GM19438 (cell line): ENCODE measurements around the gene ARHGAP22.
A peak's percentile ranks its signal among the peaks of the same experiment; 100 is the strongest.

Source experiments
- ATAC-seq: cut with Tn5 transposase; IDR thresholded peaks from one replicate; pipeline ENCODE4 v1.9.1; 2021; ENCODE audit warnings: low read depth; ENCODE audit not compliant: unreplicated experiment

Gene ARHGAP22

GRCh38 chr10:48608976-48609375 lies 4.1 kb upstream of the ARHGAP22 start:
- no peak for ATAC-seq

DNA sequence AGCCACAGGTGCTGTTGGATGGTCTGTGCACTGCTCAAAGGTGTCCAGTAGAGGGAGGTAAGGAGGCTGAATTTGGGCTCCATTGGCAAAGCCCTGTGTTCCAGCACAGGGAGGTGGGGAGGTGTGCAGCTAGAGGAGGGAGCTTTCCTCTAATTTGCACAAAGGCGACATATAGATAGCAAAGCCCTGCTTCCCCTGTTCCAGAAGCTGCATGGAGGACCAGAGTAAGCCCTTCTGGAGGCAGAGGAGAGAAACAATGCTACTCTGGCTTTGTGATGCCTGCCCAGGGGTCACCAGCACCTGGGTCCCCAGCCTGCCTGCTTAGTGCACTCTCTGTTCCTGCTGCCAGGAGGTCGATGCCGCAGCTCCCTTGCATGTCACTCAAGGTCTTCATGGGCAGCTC lies 3.4 kb upstream of the ARHGAP22 start:
- ATAC-seq = peak; percentile 57

DNA sequence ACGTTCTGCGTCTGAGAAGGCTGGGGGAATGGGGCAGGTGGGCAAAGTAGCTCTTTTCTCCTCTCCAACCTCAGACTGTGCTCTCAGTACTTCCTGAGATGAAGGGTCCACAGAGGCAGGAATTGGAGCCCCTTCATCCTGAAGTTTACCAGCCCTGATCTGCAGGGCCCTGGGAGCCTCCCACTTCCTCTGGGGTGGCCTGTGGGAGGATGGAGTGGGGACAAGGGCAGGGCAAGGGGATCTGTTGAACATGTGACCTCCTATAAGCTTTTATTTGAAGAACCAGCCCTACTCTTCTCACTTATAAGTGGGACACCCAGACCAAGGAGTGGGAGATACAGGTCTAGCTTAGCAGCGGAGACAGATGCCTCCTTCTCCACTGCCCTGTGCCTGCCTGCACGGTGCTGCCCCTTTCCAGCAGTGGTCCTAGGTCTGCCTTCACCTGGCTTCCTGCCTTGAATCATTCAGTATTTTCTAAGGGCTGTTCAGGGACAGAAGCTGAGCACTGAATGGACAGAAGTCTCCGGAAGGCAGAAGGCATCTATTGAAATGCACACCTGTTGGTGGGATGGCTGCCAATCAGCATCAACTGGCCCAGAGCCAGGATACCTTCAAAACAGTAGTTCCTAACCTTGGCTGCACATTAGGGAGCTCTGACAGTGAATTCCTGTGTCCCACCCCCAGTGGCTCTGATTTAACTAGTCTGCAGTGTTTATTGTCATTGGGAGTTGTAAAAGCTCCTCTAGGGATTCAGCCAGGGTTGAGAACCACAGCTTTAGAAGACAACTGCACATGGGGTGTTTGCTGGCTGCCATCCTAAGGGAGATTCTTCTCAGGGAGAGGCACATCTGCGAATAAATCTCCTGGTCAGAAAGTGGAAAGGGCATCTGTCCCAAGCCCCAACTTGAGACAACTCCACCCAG lies 2.7 kb upstream of the ARHGAP22 start:
- ATAC-seq = no peak

DNA sequence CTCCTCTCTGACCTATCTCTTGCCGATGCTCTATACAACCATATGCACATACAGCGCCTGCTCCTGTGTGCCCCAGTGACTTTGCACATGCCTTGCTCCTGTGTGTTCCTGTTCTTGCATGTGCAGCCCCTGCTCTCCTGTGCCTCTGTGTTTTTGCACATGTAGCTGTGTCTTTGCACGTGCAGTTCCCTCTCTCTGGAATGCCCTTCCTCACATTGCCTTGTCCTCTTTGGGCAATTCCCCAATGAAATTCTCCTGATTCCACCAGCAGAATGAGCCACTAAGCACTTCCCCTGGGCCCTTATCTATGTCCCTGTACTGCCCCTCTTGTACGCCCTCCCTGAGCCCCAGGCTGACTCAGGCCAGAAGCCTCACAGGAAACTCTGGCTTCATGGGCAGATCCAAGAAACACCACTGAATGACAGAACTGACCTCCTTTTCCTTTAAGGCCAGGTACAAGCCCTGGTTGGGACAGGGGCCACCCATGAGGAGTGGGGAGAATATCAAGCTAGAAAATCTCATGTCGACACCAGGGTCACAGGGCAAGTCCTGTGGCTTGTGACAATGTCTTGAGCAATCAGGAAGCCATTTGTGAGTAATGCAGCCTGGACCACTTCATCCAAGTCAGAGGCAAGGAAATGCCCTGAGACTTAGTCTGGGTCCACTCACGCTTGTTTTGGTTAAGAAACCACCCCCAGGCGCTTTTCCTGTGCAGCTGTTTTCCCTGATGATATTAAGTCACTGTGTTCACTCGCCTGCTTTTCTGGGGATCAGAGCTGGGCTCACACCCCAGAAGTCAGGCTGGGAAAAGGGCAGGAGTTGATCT lies 1.9 kb upstream of the ARHGAP22 start:
- ATAC-seq = no peak

DNA sequence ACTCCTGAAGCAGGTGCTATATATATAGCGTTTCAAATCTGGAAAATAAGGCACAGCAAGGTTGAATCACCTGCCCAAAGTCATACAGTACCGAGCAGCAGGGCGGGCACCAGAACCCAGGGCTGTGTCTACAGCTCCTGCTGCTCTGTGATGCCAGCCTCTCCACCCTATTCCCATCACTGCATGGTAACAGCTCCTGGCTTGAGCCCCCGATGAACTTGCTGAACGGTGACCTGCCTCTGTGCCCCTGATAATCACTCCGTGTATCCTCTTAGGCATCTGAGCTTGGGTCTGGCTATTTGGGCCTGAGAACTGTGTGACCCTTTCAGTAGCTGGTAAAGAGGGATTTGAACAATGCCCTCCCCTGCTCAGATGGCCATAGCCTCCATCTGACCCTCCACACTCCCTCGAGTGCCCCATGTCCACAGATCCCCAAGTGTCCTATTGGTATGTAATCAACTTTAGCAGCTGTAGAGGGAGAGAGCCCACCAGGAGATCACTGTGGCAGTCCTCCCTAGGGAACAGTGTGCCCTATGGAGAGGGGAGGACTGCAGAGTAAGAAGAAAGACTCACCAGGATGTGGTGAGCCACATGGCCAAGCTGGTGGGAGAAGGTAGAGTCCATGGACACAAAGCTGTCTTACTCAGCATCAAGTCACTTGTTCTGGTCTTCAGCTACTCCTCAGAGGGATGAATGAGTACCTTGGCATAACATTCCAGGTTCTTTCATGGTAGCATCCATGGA lies 1.1 kb upstream of the ARHGAP22 start:
- no peak for ATAC-seq

DNA sequence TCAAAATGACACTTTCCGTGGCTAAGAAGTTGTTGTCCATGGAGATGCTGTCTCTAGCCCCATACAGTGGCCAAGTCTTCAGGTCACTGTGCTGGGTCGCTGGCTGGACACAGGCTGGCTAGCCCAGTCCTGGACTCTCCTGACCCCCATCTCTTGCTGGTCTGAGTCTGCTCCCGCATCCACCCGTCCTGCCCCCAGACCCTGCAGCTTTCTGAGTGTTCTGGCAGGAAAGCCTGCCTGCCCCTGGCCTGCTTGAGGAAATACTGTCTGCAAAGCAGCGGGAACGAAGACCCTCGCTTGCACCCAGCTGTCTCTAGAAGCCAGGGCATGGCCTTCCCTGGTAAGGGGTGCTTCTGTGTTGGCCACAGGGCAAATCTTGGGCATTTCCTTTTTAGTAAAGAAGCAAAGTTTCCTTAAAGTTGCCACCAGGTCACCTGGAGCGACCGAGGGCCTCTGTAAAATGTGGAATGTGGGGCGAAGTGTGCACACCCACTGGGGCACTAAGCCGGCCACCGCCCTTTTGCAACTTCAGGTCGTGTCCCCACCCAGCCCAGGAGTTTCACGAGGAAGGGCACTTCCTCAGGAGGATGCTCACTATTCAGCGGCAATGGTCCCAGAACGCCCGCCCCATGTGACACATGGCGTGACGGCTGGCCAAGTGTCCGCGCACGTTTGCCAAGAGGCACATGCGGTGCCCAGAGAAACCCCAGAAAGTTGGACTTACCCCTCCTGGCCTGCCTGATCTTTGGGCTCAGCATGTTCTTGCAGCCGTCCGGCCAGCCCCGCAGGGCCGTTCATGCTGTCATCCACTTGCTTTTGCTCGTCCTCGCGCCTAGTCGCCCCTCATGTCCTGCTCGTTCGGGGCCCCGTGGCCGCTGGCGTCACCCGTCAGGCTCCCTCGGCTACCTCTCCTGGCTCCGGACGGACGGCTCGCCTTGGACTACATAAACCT lies 558 bp downstream of the ARHGAP22 start:
- ATAC-seq = no peak

GRCh38 chr10:48603421-48604038 lies 1.3 kb downstream of the ARHGAP22 start:
- ATAC-seq = no peak

DNA sequence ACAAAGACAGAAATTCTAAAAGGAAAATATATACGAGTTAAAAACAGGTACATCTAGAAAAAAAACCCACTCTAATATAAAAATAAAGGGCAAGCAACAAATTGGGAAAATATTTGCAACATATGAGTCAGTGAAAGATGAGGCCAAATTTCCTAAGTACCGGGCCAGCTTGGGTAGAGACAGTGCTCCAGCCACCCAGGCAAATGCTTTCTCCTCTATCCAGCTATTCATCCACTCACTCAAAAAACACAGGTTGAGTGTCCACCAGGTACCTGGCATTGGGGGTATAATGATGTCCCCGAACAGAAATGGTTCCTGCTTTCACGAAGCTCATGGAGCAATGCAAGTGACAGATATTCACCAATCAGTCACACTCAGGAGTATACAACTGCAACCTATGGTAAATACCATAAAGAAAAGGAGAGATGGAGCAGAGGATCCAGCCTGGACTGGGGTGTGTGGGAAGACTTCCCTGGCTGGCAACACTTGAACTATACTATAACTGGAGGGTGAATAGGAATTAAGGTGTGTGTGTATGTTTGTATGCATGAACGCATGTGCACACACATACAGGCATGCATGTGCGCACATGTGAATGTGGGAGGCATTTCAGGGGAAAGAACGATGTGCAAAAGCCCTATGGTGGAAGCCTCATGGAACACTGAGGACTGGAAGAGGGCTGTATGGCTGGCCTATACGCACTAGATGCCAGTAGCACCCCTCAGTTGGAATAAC lies 2.3 kb downstream of the ARHGAP22 start:
- no peak for ATAC-seq

GRCh38 chr10:48601789-48602188 lies 3.1 kb downstream of the ARHGAP22 start:
- ATAC-seq = no peak

GRCh38 chr10:48600645-48601505 lies 4.0 kb downstream of the ARHGAP22 start:
- no peak for ATAC-seq

- no peak for ATAC-seq
These were observed 5.1 kb downstream of the ARHGAP22 start for GRCh38 chr10:48599830-48600134.

DNA sequence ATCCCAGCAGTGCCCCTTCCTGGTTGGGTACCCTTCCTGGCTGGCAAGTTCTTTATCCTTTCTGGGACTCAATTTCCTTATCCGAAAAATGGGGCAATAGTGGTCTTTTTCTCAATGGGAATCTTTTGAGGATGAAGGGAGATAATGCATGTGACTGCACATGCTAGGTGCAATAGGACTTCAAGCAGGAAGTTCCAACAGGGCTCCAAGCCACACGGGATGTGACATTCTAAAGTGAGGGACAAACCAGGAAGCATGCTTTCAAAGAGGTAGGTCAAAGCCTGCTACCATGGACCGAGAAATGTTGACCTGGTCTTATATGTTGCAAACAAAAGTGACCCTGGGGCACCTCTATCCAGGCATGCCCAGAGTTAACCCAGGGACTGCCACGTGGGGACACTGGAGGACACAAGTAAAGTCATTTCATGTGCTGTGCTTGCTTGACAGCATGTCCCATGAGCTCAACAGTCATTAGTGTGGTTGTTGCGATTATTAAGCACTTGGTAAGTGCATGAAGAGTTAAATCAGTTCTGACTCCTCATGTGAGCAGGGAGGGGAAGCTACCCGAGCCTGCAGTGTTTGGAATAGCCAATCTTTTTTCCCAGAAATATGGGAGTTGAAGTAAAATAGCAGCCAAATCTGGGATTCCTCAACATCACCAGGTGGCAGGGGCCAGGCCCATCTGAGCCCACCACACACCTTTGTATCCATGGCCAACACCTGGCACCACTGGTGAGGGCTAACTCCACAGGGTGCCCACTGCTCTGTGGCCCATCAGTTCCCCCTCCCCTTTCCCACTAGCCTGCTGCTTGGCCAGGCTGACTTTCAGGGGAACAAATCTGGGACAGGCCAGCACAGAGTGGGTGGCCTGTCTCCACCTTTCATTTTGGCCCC lies 5.7 kb downstream of the ARHGAP22 start:
- no peak for ATAC-seq

GRCh38 chr10:48598243-48598935 lies 6.5 kb downstream of the ARHGAP22 start:
- no peak for ATAC-seq

GRCh38 chr10:48595539-48595932 lies 9.3 kb downstream of the ARHGAP22 start:
- no peak for ATAC-seq

- ATAC-seq = no peak
These were observed 9.9 kb downstream of the ARHGAP22 start for GRCh38 chr10:48594803-48595538.

GRCh38 chr10:48594371-48594770 lies 10.5 kb downstream of the ARHGAP22 start:
- no peak for ATAC-seq
